Measurements from ENCODE around the gene SLC13A2. TPM values are rescaled to one million over a fixed set of nuclear protein-coding genes. Genes with fewer than 3 reads are reported as not detected.

Gene SLC13A2
- total RNA-seq, 1 donor from 2014 or later = not detected

DNA sequence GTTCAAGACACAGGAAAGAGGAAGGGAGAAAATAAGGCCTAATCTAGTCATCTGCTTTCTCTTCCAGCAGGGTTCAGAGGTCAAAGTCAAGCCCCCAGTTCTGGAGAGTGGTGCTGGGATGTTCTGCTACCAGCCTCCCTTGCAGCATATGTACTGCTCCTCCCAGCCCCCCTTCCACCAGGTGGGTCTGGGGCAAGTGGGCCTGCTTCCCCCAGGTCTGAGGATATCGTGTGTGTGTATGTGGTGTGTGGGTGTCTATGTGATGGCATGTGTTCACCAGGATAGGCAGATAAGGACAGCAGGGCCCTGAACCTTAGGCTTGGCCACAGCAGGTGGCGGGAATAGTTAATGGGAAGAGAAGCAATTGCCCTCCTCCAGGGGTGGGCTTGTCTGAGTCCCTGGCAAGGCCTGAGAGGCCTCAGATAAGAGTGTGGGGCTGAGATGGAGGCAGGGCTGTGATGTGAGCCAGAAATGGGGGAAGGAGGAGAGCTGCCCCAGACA is 53.8 kb downstream of the SLC13A2 start:
- DNase-seq (ENCODE audit: low read depth) (no peak), FAIRE-seq (no peak)
- Mint-ChIP-seq H3K4me1 (ENCODE audit: low read depth, unreplicated experiment) (peaks cover 12% of the 10 kb centered on the region), H3K36me3 (ENCODE audit: low read depth, unreplicated experiment) (no peaks in the 10 kb centered on the region), H3K27ac (ENCODE audit: unreplicated experiment) (no peak overlapping the region), H3K4me3 (ENCODE audit: unreplicated experiment) (peak overlapping the region; percentile 5), H3K27me3 (ENCODE audit: low read depth, unreplicated experiment) (peaks cover 29% of the 10 kb centered on the region), H3K9me3 (ENCODE audit: unreplicated experiment) (no peaks in the 10 kb centered on the region)
- H3K27ac ChIP-seq (ENCODE audit: low read depth, low read length) = no peak overlapping the region
- peaks cover 10% of the 10 kb centered on the region for H3K4me1 ChIP-seq (ENCODE audit: insufficient read depth, low read length)
- H3K27me3 ChIP-seq (ENCODE audit: insufficient read depth, low read length) = peaks cover 5% of the 10 kb centered on the region
- no peaks in the 10 kb centered on the region for H3K79me2 ChIP-seq (ENCODE audit: insufficient read depth, low read length)
- no peaks in the 10 kb centered on the region for H3K36me3 ChIP-seq (ENCODE audit: insufficient read depth, low read length)
- no peak overlapping the region for H3K9ac ChIP-seq (ENCODE audit: low read length)
- H2AFZ ChIP-seq (ENCODE audit: low read depth, low read length) = no peak overlapping the region
- H3K4me3 ChIP-seq (ENCODE audit: insufficient read depth, low read depth, low read length) = no peak overlapping the region
- no peaks in the 10 kb centered on the region for H4K20me1 ChIP-seq (ENCODE audit: insufficient read depth, low read length)
- TF ChIP-seq, protein P1, sequence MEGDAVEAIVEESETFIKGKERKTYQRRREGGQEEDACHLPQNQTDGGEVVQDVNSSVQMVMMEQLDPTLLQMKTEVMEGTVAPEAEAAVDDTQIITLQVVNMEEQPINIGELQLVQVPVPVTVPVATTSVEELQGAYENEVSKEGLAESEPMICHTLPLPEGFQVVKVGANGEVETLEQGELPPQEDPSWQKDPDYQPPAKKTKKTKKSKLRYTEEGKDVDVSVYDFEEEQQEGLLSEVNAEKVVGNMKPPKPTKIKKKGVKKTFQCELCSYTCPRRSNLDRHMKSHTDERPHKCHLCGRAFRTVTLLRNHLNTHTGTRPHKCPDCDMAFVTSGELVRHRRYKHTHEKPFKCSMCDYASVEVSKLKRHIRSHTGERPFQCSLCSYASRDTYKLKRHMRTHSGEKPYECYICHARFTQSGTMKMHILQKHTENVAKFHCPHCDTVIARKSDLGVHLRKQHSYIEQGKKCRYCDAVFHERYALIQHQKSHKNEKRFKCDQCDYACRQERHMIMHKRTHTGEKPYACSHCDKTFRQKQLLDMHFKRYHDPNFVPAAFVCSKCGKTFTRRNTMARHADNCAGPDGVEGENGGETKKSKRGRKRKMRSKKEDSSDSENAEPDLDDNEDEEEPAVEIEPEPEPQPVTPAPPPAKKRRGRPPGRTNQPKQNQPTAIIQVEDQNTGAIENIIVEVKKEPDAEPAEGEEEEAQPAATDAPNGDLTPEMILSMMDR (IDR thresholded peaks at IDR 0.05; ENCODE audit: insufficient read depth, low read depth, low read length) = no peak
- TF ChIP-seq EZH2 (IDR thresholded peaks at IDR 0.05; ENCODE audit: insufficient read depth, low read length) = no peak
- no peaks in the 10 kb centered on the region for H3K9me3 ChIP-seq (ENCODE audit: insufficient read depth, low read depth, low read length)
- no peak overlapping the region for H3K4me2 ChIP-seq (ENCODE audit: low read length)

DNA sequence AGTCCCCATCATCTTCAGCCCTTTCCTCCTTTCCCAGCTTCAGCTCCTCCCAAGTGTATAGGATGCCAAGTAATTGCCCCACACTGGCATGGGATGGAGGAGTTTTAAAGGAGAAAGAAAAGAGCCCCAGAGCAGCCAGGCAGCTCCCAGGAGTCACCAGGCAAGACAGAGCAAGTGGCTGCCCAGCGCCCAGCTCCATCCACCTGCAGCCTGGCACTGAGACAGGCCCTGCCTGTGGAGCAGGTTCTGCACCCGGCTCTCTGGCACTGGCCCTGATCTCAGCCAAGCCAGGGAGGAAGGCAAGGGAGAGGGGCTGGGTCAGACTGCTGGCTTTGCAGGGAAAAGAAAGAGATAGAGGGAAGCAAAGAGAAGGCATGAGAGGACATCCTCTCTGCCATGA is 54.4 kb downstream of the SLC13A2 start:
- TF ChIP-seq, protein P1 (IDR thresholded peaks at IDR 0.05; ENCODE audit: insufficient read depth, low read depth, low read length) = no peak
- TF ChIP-seq EZH2 (IDR thresholded peaks at IDR 0.05; ENCODE audit: insufficient read depth, low read length) = no peak
- H3K27ac ChIP-seq (ENCODE audit: low read depth, low read length) = no peak overlapping the region
- no peak overlapping the region for H3K9ac ChIP-seq (ENCODE audit: low read length)
- no peak overlapping the region for H3K4me3 ChIP-seq (ENCODE audit: insufficient read depth, low read depth, low read length)
- no peaks in the 10 kb centered on the region for H4K20me1 ChIP-seq (ENCODE audit: insufficient read depth, low read length)
- no peak overlapping the region for H3K27ac Mint-ChIP-seq (ENCODE audit: unreplicated experiment)
- peaks cover 14% of the 10 kb centered on the region for H3K4me1 ChIP-seq (ENCODE audit: insufficient read depth, low read length)
- no peaks in the 10 kb centered on the region for H3K9me3 Mint-ChIP-seq (ENCODE audit: unreplicated experiment)
- H3K4me1 Mint-ChIP-seq (ENCODE audit: low read depth, unreplicated experiment) = peaks cover 12% of the 10 kb centered on the region
- no peaks in the 10 kb centered on the region for H3K9me3 ChIP-seq (ENCODE audit: insufficient read depth, low read depth, low read length)
- H3K36me3 Mint-ChIP-seq (ENCODE audit: low read depth, unreplicated experiment) = no peaks in the 10 kb centered on the region
- DNase-seq (ENCODE audit: low read depth) (no peak), FAIRE-seq (no peak)
- no peaks in the 10 kb centered on the region for H3K79me2 ChIP-seq (ENCODE audit: insufficient read depth, low read length)
- H3K4me2 ChIP-seq (ENCODE audit: low read length) = no peak overlapping the region
- no peaks in the 10 kb centered on the region for H3K36me3 ChIP-seq (ENCODE audit: insufficient read depth, low read length)
- H3K27me3 Mint-ChIP-seq (ENCODE audit: low read depth, unreplicated experiment) = peaks cover 28% of the 10 kb centered on the region
- no peak overlapping the region for H2AFZ ChIP-seq (ENCODE audit: low read depth, low read length)
- H3K4me3 Mint-ChIP-seq (ENCODE audit: unreplicated experiment) = no peak overlapping the region
- H3K27me3 ChIP-seq (ENCODE audit: insufficient read depth, low read length) = peaks cover 5% of the 10 kb centered on the region

DNA sequence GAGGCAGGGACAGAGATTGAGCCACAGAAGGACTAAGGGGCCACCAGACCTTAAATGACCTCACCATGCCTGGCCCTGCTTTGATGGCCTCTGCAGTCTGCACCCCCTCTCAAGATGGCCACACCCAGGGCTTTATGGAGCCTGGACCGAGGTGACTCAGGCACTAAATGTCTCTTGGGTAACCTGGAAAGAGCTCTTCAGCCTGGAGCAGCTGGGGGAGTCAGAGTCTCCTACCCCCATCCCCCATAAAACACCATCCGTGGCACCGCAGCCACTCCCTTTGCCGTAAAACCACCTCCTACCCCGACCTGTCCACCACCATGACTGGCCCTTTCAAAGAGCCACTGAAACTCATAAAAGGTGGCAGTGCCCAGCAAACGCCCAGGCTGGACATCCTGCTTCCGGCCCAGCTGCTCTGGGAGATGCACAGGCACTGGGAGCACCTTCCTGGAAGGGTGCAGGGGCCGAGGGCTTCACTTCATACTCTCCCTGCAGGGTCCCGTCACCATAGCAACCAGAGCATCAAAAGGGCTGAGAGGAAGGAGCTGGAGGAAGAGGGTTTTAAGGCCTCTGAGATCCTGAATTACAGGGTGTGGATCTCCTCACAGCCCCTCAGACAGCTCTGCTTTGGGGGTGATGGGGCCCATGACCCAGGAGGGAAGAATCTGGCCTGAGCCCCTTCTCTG is 55.0 kb downstream of the SLC13A2 start:
- no peak overlapping the region for H3K27ac ChIP-seq (ENCODE audit: low read depth, low read length)

More for the DNA sequence above, 55.0 kb downstream of the SLC13A2 start:
- no peaks in the 10 kb centered on the region for H4K20me1 ChIP-seq (ENCODE audit: insufficient read depth, low read length)
- H3K27ac Mint-ChIP-seq (ENCODE audit: unreplicated experiment) = no peak overlapping the region
- H3K36me3 ChIP-seq (ENCODE audit: insufficient read depth, low read length) = no peaks in the 10 kb centered on the region
- no peak overlapping the region for H3K4me3 Mint-ChIP-seq (ENCODE audit: unreplicated experiment)
- FAIRE-seq = no peak
- H3K9me3 ChIP-seq (ENCODE audit: insufficient read depth, low read depth, low read length) = no peaks in the 10 kb centered on the region
- no peak overlapping the region for H3K4me3 ChIP-seq (ENCODE audit: insufficient read depth, low read depth, low read length)
- H3K36me3 Mint-ChIP-seq (ENCODE audit: low read depth, unreplicated experiment) = no peaks in the 10 kb centered on the region
- H3K4me1 Mint-ChIP-seq (ENCODE audit: low read depth, unreplicated experiment) = peaks cover 12% of the 10 kb centered on the region
- H3K27me3 ChIP-seq (ENCODE audit: insufficient read depth, low read length) = peaks cover 5% of the 10 kb centered on the region
- no peaks in the 10 kb centered on the region for H3K9me3 Mint-ChIP-seq (ENCODE audit: unreplicated experiment)
- H3K79me2 ChIP-seq (ENCODE audit: insufficient read depth, low read length) = no peaks in the 10 kb centered on the region
- peaks cover 25% of the 10 kb centered on the region for H3K27me3 Mint-ChIP-seq (ENCODE audit: low read depth, unreplicated experiment)
- H3K9ac ChIP-seq (ENCODE audit: low read length) = no peak overlapping the region
- no peak for DNase-seq (ENCODE audit: low read depth)
- H2AFZ ChIP-seq (ENCODE audit: low read depth, low read length) = no peak overlapping the region
- TF ChIP-seq EZH2 (IDR thresholded peaks at IDR 0.05; ENCODE audit: insufficient read depth, low read length) = no peak
- TF ChIP-seq, protein P1 (IDR thresholded peaks at IDR 0.05; ENCODE audit: insufficient read depth, low read depth, low read length) = no peak
- no peak overlapping the region for H3K4me2 ChIP-seq (ENCODE audit: low read length)
- peaks cover 15% of the 10 kb centered on the region for H3K4me1 ChIP-seq (ENCODE audit: insufficient read depth, low read length)

All from astrocyte (in vitro differentiated cells and primary cell).